ENCODE measurements around the gene PRDM7. TPM values are rescaled to one million over a fixed set of nuclear protein-coding genes. Genes with fewer than 3 reads are reported as not detected.
"Not testable (repeated sequence)": the region's sequence is repeated elsewhere in the genome, so short reads cannot be mapped to it uniquely, and the experiment has no call there.

The PRDM7 gene
- total RNA-seq (not detected in 2 replicates), polyA plus RNA-seq (not detected in 2 replicates)

- peak; percentile 89 to 99 for DNase-seq (ENCODE audit: low read depth in 1 of 2, low spot score in 1 of 2)
- Histone ChIP-seq H3K27ac (no peak within 1 kb of the TSS), H3K27me3 (peaks cover 3% of the 10 kb centered on the region), H3K4me1 (ENCODE audit: low read depth) (no peaks in the 10 kb centered on the region), H3K4me3 (peak within 1 kb of the TSS; percentile 16), H3K9me3 (ENCODE audit: low read depth) (no peaks in the 10 kb centered on the region), H3K36me3 (no peaks in the 10 kb centered on the region)
- TF ChIP-seq CTCF (IDR thresholded peaks at IDR 0.05; ENCODE audit: low read depth, low read length) = no peak
Observed at GRCh38 chr16:90077240-90077756, at the start of gene PRDM7. PRDM7 (minus strand) TSS chr16:90077331; CDS start chr16:90075910, 1,421 bp downstream.

- not testable (repeated sequence) for H3K4me1 ChIP-seq (ENCODE audit: low read depth); H3K36me3 ChIP-seq; H3K27ac ChIP-seq; H3K27me3 ChIP-seq; DNase-seq (ENCODE audit: low read depth in 1 of 2, low spot score in 1 of 2); H3K9me3 ChIP-seq (ENCODE audit: low read depth); H3K4me3 ChIP-seq
Observed at GRCh38 chr16:90121846-90122245, 44.7 kb upstream of the PRDM7 start.

GRCh38 chr16:90107617-90108016, 30.5 kb upstream of the PRDM7 start:
- not testable (repeated sequence) for H3K4me3 ChIP-seq; H3K9me3 ChIP-seq (ENCODE audit: low read depth); H3K4me1 ChIP-seq (ENCODE audit: low read depth); H3K36me3 ChIP-seq; DNase-seq (ENCODE audit: low read depth in 1 of 2, low spot score in 1 of 2); H3K27ac ChIP-seq; H3K27me3 ChIP-seq

GRCh38 chr16:90107060-90107459, 29.9 kb upstream of the PRDM7 start:
- H3K4me1 ChIP-seq (ENCODE audit: low read depth); H3K27ac ChIP-seq; H3K36me3 ChIP-seq; DNase-seq (ENCODE audit: low read depth in 1 of 2, low spot score in 1 of 2); H3K4me3 ChIP-seq; H3K27me3 ChIP-seq; H3K9me3 ChIP-seq (ENCODE audit: low read depth): not testable (repeated sequence)

GRCh38 chr16:90106271-90106670, 29.1 kb upstream of the PRDM7 start:
- not testable (repeated sequence) for H3K4me1 ChIP-seq (ENCODE audit: low read depth); H3K27me3 ChIP-seq; H3K4me3 ChIP-seq; DNase-seq (ENCODE audit: low read depth in 1 of 2, low spot score in 1 of 2); H3K36me3 ChIP-seq; H3K27ac ChIP-seq; H3K9me3 ChIP-seq (ENCODE audit: low read depth)

GRCh38 chr16:90104725-90105124, 27.6 kb upstream of the PRDM7 start:
- H3K36me3 ChIP-seq; H3K27me3 ChIP-seq; H3K4me1 ChIP-seq (ENCODE audit: low read depth); H3K4me3 ChIP-seq; DNase-seq (ENCODE audit: low read depth in 1 of 2, low spot score in 1 of 2); H3K9me3 ChIP-seq (ENCODE audit: low read depth); H3K27ac ChIP-seq: not testable (repeated sequence)

- not testable (repeated sequence) for DNase-seq (ENCODE audit: low read depth in 1 of 2, low spot score in 1 of 2); H3K27me3 ChIP-seq; H3K4me3 ChIP-seq; H3K9me3 ChIP-seq (ENCODE audit: low read depth); H3K4me1 ChIP-seq (ENCODE audit: low read depth); H3K27ac ChIP-seq; H3K36me3 ChIP-seq
Observed at GRCh38 chr16:90102086-90102884, 25.2 kb upstream of the PRDM7 start.

GRCh38 chr16:90101332-90101731, 24.2 kb upstream of the PRDM7 start:
- not testable (repeated sequence) for H3K36me3 ChIP-seq; H3K27ac ChIP-seq; H3K4me3 ChIP-seq; H3K27me3 ChIP-seq; H3K4me1 ChIP-seq (ENCODE audit: low read depth); DNase-seq (ENCODE audit: low read depth in 1 of 2, low spot score in 1 of 2); H3K9me3 ChIP-seq (ENCODE audit: low read depth)

GRCh38 chr16:90100790-90101189, 23.7 kb upstream of the PRDM7 start:
- not testable (repeated sequence) for H3K9me3 ChIP-seq (ENCODE audit: low read depth); DNase-seq (ENCODE audit: low read depth in 1 of 2, low spot score in 1 of 2); H3K27ac ChIP-seq; H3K4me3 ChIP-seq; H3K27me3 ChIP-seq; H3K4me1 ChIP-seq (ENCODE audit: low read depth); H3K36me3 ChIP-seq

- H3K27ac ChIP-seq; H3K4me3 ChIP-seq; H3K9me3 ChIP-seq (ENCODE audit: low read depth); H3K27me3 ChIP-seq; H3K4me1 ChIP-seq (ENCODE audit: low read depth); H3K36me3 ChIP-seq; DNase-seq (ENCODE audit: low read depth in 1 of 2, low spot score in 1 of 2): not testable (repeated sequence)
Observed at GRCh38 chr16:90100229-90100628, 23.1 kb upstream of the PRDM7 start.

- H3K27me3 ChIP-seq; H3K27ac ChIP-seq; H3K36me3 ChIP-seq; H3K4me1 ChIP-seq (ENCODE audit: low read depth); H3K4me3 ChIP-seq; DNase-seq (ENCODE audit: low read depth in 1 of 2, low spot score in 1 of 2); H3K9me3 ChIP-seq (ENCODE audit: low read depth): not testable (repeated sequence)
Observed at GRCh38 chr16:90098936-90099335, 21.8 kb upstream of the PRDM7 start.

All from cardiac muscle cell (in vitro differentiated cells and primary cell).